Dermis microvascular lymphatic vessel endothelial cell (primary cell): ENCODE data around the gene FGL2. TPM values are rescaled to one million over a fixed set of nuclear protein-coding genes. Genes with fewer than 3 reads are reported as not detected.
"Not testable (repeated sequence)": the region's sequence is repeated elsewhere in the genome, so short reads cannot be mapped to it uniquely, and the experiment has no call there.

Source experiments
- DNase-seq, 2 donors: peaks; one replicate each; pipeline versions ENCODE4 v3.0.0 to v3.0.0-alpha.2; 2010; ENCODE audit warnings: low read depth in 2 of 2
- total RNA-seq: library from RNA; depleted of rRNA; stranded (reverse); fragments of >200 nt; gene quantifications from 2 replicates; pipeline ENCODE4 v1.2.1, GENCODE V29; 2014

The FGL2 gene
- total RNA-seq, 1 donor from 2014 or later = 0.13 TPM

DNA sequence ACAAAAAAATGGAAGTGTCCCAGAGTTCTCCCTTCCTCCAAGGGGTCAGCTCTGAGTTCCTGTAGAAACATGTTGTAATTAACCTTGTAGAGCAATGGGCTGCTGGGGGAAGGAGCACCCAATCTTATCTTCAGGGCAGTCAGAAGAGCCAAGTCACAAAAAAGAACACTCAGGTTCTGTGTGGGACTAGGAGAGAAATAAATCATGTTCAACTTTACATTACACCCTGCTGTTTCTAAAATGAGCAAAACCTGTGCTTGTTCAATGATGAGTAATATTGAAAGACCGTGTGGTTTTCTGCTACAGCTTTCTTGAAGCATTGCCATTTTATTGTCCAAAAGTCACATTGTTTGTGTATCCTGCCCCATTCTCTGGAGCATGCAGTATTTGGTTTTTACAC lies 42.6 kb downstream of the FGL2 start:
- DNase-seq = not testable (repeated sequence)

DNA sequence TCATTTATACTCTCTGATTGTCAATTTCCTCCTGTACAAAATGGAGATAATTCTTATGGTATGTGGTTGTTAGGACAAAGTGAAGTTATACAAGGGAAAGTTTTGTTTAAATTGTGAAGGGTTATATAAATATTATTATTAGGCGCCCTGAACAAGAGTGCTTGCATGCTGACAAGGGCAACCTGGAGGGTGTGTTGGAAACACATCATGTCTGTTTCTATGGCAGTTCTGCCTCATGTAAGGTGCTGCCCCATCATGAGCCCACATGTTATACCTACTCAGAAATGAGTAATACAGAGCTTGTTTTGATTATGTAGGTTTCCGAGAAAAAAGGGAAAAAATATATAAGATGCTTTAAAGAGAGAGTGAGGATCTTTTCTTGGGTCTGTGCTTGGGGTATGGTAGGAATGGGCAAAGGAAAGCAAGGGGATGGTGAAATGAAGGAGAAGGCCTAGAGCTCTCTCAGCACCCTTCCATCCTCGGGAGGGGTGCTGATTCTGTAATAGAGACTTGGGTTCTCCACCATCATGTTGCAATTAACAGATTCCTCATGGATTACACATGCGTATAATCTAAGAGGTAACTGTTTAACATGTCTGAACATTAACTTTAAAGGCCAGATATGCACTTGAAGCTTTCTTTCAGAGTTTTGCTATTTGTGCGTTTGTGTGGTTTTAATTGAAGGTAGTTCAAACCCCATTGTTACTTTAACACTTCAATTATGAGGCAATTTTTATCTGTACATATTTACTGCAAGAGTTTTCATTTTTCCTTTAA lies 43.8 kb downstream of the FGL2 start:
- DNase-seq = not testable (repeated sequence)

GRCh38 chr7:77154917-77155464 lies 44.6 kb downstream of the FGL2 start:
- not testable (repeated sequence) for DNase-seq

DNA sequence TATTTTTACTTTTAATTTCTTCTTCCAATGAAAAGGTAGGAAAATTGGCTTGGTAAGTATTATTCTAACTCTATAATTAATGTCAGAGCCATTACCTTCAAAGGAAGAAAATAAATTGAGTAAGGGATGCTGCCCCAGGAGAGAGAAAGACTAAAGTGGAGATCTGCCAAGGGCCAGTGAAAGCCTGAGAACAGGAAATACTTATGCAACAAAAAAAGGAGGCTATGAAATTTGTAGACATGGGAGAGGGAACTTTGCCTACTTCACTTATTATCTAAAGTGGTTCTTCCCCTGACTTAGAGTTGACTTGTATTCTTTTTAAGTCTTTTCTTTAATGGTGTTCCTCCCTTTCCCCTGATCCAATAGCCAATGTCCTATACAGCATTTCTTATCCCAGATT lies 47.4 kb downstream of the FGL2 start:
- DNase-seq = not testable (repeated sequence)

Other genes starting within 250 kb of the FGL2 start
- not detected in 2 replicates for gene SPDYE17, start 167.5 kb downstream of the FGL2 start, total RNA-seq
- gene SPDYE18, start 137.3 kb downstream of the FGL2 start, total RNA-seq = 0.26 and 0.38 TPM in 2 replicates
- gene CCDC146, start 77.2 kb downstream of the FGL2 start, total RNA-seq = 0.26 and 1.5 TPM in 2 replicates
- gene GSAP, start 216.5 kb upstream of the FGL2 start, total RNA-seq = 4.5 and 7.3 TPM in 2 replicates